K562 (cell line): Measurements from ENCODE around the gene SAMD11. TPM values are rescaled to one million over a fixed set of nuclear protein-coding genes. Genes with fewer than 3 reads are reported as not detected.

ENCODE experiments used
- BCL6 ChIP-seq: fragments of 250-450 bp; sonication (Bioruptor Pico); IDR thresholded peaks from 2 replicates; pipeline ENCODE4 v1.4.0; 2020
- FOXJ3 ChIP-seq: sonication (generic); formaldehyde crosslinking; IDR thresholded peaks from 2 replicates; pipeline ENCODE4 v1.4.0; 2020; ENCODE audit warnings: mild to moderate bottlenecking, missing genetic modification reagents
- JUND ChIP-seq, 2 experiments: IDR thresholded peaks; 2 replicates in 1 of 2; 3 replicates in 1 of 2; pipeline ENCODE4 v1.6.1; 2011; ENCODE audit warnings: borderline replicate concordance in 2 of 2, low read depth in 2 of 2, low read length in 2 of 2, improper control_type of control experiment in 1 of 2, missing biosample characterization in 1 of 2, missing genetic modification characterization in 1 of 2, missing genetic modification reagents in 1 of 2
- LARP7 ChIP-seq: fragments of 450-650 bp; IDR thresholded peaks from 2 replicates; pipeline ENCODE4 v1.6.1; 2016
- MAFG ChIP-seq: fragments of 450-650 bp; conservative IDR thresholded peaks from 2 replicates; pipeline ENCODE4 v1.6.1; 2016; ENCODE audit warnings: missing genetic modification characterization, missing compliant biosample characterization
- NCOA6 ChIP-seq: fragments of 450-650 bp; IDR thresholded peaks from 2 replicates; pipeline ENCODE4 v1.6.1; 2017; ENCODE audit warnings: mild to moderate bottlenecking
- NFE2 ChIP-seq: IDR thresholded peaks from 2 replicates; pipeline ENCODE4 v1.6.1; 2014; ENCODE audit warnings: antibody characterized with exemption, low read depth
- NFXL1 ChIP-seq: fragments of 450-650 bp; formaldehyde crosslinking; IDR thresholded peaks from 2 replicates; pipeline ENCODE4 v1.4.0; 2021; ENCODE audit warnings: mild to moderate bottlenecking
- NUFIP1 ChIP-seq: fragments of 450-650 bp; IDR thresholded peaks from 2 replicates; pipeline ENCODE4 v1.6.1; 2018; ENCODE audit not compliant: partially characterized antibody
- RBM15 ChIP-seq: fragments of 200-400 bp; formaldehyde crosslinking; IDR thresholded peaks from 2 replicates; pipeline ENCODE4 v1.6.1; 2018; ENCODE audit warnings: mild to moderate bottlenecking, low read length, moderate library complexity; ENCODE audit not compliant: insufficient read depth
- SIN3B ChIP-seq: fragments of 450-650 bp; IDR thresholded peaks from 2 replicates; pipeline ENCODE4 v1.6.1; 2017; ENCODE audit warnings: low read depth, mild to moderate bottlenecking, moderate library complexity
- SIRT6 ChIP-seq: IDR thresholded peaks from one replicate; pipeline ENCODE4 v1.6.1; 2012; ENCODE audit warnings: low read depth, mild to moderate bottlenecking, control low read depth, inconsistent platforms, low read length, moderate library complexity
- SMARCA5 ChIP-seq: fragments of 450-650 bp; IDR thresholded peaks from 2 replicates; pipeline ENCODE4 v1.6.1; 2016
- TFAM ChIP-seq: fragments of 250-450 bp; sonication (Bioruptor Pico); conservative IDR thresholded peaks from 2 replicates; pipeline ENCODE4 v1.5.0; 2021; ENCODE audit warnings: mild to moderate bottlenecking, moderate library complexity
- ZNF41 ChIP-seq: fragments of 250-450 bp; sonication (Bioruptor Pico); conservative IDR thresholded peaks from 2 replicates; pipeline ENCODE4 v1.4.0; 2020; ENCODE audit warnings: mild to moderate bottlenecking
- ZNF717 ChIP-seq: fragments of 250-450 bp; sonication (Bioruptor Pico); IDR thresholded peaks from 2 replicates; pipeline ENCODE4 v1.5.0; 2021
- ZSCAN29 ChIP-seq: fragments of 450-650 bp; IDR thresholded peaks from 2 replicates; pipeline ENCODE4 v1.6.1; 2017
- polyA plus RNA-seq, 8 experiments: library from polyadenylated mRNA; depleted of rRNA in 4 of 8; stranded (reverse) in 5 of 8; unstranded in 3 of 8; fragments of >200 nt; fragmentation: Nextera tagmentation in 2 of 8; fragmentation: Illumina TruSeq in 1 of 8; extraction: Ambion mirVana in 2 of 8; extraction: Trizol in 1 of 8; gene quantifications; 2 replicates each; pipeline versions ENCODE4 v1.2.1 to v1.2.3, GENCODE V29; 2011 to 2014; ENCODE audit warnings: inconsistent platforms in 1 of 8, missing spikeins in 1 of 8
- total RNA-seq, 7 experiments: library from RNA; depleted of rRNA in 6 of 7; stranded (reverse); fragments of >200 nt in 6 of 7; fragmentation: Illumina TruSeq in 2 of 7; extraction: Trizol in 2 of 7; gene quantifications; 2 replicates each; pipeline versions ENCODE4 v1.2.1 to v1.2.3, GENCODE V29; 2011 to 2021; ENCODE audit warnings: low replicate concordance in 1 of 7
- TF ChIP-seq, protein P1 (sequence below): sonication (generic); IDR thresholded peaks from 2 replicates; pipeline ENCODE4 v1.6.1; 2016
- TF ChIP-seq, protein P2 (sequence below): fragments of 450-650 bp; formaldehyde crosslinking; IDR thresholded peaks from 2 replicates; pipeline ENCODE4 v1.4.0; 2022; ENCODE audit warnings: missing genetic modification characterization
- TF ChIP-seq, protein P3 (sequence below): fragments of 250-450 bp; sonication (Bioruptor Pico); IDR thresholded peaks from 2 replicates; pipeline ENCODE4 v1.8.0; 2021; ENCODE audit warnings: mild to moderate bottlenecking, moderate library complexity
- TF ChIP-seq, protein P4 (sequence below): fragments of 250-450 bp; sonication (Bioruptor Pico); IDR thresholded peaks from 2 replicates; pipeline ENCODE4 v1.9.0; 2021; ENCODE audit warnings: mild to moderate bottlenecking
- TF ChIP-seq, protein P5 (sequence below): fragments of 250-450 bp; sonication (Bioruptor Pico); IDR thresholded peaks from 2 replicates; pipeline ENCODE4 v1.8.0; 2021; ENCODE audit warnings: moderate library complexity, mild to moderate bottlenecking, inconsistent platforms
- TF ChIP-seq, protein P6 (sequence below): fragments of 250-450 bp; sonication (Bioruptor Pico); IDR thresholded peaks from 2 replicates; pipeline ENCODE4 v1.8.0; 2022; ENCODE audit warnings: moderate library complexity, mild to moderate bottlenecking, inconsistent platforms

The SAMD11 gene
- total and polyA plus RNA-seq, 9 of the 15 experiments (the other 6 are each of a cell fraction or from before 2014, with no cell fraction given), result 0.07 to 0.82 (median 0.11) TPM; not detected in 2

DNA sequence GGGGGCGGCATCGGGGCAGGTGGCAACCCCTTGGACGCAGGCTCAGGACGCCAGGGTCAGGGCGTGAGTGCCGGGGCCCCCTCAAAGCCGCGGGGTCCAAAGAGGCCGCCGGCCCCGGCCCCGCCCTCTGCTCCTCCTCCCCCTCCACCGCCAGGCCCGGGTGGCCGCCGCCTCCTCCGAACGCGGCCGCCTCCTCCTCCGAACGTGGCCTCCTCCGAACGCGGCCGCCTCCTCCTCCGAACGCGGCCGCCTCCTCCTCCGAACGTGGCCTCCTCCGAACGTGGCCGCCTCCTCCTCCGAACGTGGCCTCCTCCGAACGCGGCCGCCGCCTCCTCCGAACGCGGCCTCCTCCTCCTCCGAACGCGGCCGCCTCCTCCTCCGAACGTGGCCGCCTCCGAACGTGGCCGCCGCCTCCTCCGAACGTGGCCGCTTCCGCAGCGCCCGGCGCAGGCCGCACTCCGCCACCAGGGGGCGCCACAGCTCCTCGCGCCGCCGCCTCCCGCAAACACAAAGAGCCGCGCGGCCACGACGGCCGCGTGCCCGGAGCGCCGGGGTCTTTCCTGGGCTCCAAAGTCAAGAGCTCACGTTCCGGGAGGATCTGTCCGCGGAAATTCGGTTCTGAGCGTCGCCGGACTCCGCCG, 19.3 kb upstream of the SAMD11 start (continued):
- TF ChIP-seq, protein P1, sequence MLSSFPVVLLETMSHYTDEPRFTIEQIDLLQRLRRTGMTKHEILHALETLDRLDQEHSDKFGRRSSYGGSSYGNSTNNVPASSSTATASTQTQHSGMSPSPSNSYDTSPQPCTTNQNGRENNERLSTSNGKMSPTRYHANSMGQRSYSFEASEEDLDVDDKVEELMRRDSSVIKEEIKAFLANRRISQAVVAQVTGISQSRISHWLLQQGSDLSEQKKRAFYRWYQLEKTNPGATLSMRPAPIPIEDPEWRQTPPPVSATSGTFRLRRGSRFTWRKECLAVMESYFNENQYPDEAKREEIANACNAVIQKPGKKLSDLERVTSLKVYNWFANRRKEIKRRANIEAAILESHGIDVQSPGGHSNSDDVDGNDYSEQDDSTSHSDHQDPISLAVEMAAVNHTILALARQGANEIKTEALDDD, result no peak
- TF ChIP-seq MAFG, result no peak
- no peak for TF ChIP-seq FOXJ3 (CRISPR knock-in tag)
- TF ChIP-seq NFE2, result no peak
- TF ChIP-seq SIRT6, result no peak
- TF ChIP-seq, protein P2, sequence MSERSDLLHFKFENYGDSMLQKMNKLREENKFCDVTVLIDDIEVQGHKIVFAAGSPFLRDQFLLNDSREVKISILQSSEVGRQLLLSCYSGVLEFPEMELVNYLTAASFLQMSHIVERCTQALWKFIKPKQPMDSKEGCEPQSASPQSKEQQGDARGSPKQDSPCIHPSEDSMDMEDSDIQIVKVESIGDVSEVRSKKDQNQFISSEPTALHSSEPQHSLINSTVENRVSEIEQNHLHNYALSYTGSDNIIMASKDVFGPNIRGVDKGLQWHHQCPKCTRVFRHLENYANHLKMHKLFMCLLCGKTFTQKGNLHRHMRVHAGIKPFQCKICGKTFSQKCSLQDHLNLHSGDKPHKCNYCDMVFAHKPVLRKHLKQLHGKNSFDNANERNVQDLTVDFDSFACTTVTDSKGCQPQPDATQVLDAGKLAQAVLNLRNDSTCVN (CRISPR knock-in tag), result no peak
- no peak for TF ChIP-seq NFXL1 (CRISPR knock-in tag)
- TF ChIP-seq NCOA6, result no peak
- TF ChIP-seq, protein P3, sequence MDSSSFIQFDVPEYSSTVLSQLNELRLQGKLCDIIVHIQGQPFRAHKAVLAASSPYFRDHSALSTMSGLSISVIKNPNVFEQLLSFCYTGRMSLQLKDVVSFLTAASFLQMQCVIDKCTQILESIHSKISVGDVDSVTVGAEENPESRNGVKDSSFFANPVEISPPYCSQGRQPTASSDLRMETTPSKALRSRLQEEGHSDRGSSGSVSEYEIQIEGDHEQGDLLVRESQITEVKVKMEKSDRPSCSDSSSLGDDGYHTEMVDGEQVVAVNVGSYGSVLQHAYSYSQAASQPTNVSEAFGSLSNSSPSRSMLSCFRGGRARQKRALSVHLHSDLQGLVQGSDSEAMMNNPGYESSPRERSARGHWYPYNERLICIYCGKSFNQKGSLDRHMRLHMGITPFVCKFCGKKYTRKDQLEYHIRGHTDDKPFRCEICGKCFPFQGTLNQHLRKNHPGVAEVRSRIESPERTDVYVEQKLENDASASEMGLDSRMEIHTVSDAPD (CRISPR knock-in tag), result no peak
- TF ChIP-seq ZSCAN29, result 0 out of 2 replicates have a peak, but pooled peaks have one; percentile 28
- TF ChIP-seq, protein P4, sequence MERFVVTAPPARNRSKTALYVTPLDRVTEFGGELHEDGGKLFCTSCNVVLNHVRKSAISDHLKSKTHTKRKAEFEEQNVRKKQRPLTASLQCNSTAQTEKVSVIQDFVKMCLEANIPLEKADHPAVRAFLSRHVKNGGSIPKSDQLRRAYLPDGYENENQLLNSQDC, result peak; percentile 53; the same call in 1 of the 2 replicates
- TF ChIP-seq LARP7, result no peak
- no peak for TF ChIP-seq TFAM
- no peak for TF ChIP-seq SMARCA5
- TF ChIP-seq, protein P5, sequence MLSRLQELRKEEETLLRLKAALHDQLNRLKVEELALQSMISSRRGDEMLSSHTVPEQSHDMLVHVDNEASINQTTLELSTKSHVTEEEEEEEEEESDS (CRISPR knock-in tag), result no peak
- no peak for TF ChIP-seq BCL6 (CRISPR knock-in tag)
- TF ChIP-seq NUFIP1, result no peak
- TF ChIP-seq SIN3B, result peak; percentile 56; the same call in 1 of the 2 replicates
- TF ChIP-seq RBM15, result no peak
- TF ChIP-seq ZNF41 (CRISPR knock-in tag), result no peak; the same call in 1 of the 2 replicates
- peak; percentile 41 for TF ChIP-seq JUND (IDR thresholded peaks at IDR 0.05; ENCODE audit: borderline replicate concordance, low read depth, low read length)
- peak; percentile 15; the same call in 1 of the 3 replicates for TF ChIP-seq JUND (tag; IDR thresholded peaks at IDR 0.05; ENCODE audit: borderline replicate concordance, low read depth, low read length)
- TF ChIP-seq, protein P6, sequence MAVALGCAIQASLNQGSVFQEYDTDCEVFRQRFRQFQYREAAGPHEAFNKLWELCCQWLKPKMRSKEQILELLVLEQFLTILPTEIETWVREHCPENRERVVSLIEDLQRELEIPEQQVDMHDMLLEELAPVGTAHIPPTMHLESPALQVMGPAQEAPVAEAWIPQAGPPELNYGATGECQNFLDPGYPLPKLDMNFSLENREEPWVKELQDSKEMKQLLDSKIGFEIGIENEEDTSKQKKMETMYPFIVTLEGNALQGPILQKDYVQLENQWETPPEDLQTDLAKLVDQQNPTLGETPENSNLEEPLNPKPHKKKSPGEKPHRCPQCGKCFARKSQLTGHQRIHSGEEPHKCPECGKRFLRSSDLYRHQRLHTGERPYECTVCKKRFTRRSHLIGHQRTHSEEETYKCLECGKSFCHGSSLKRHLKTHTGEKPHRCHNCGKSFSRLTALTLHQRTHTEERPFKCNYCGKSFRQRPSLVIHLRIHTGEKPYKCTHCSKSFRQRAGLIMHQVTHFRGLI (CRISPR knock-in tag), result no peak
- no peak for TF ChIP-seq ZNF717 (CRISPR knock-in tag)
